Endothelial cell of umbilical vein (primary cell): Measurements from ENCODE around the gene PLEKHG3.

ENCODE experiments used
- EZH2 ChIP-seq: IDR thresholded peaks from 2 replicates; pipeline ENCODE4 v1.6.1; 2012; ENCODE audit warnings: borderline replicate concordance, low read depth, mild to moderate bottlenecking, moderate library complexity, low read length, inconsistent platforms; ENCODE audit not compliant: severe bottlenecking
- FOS ChIP-seq: IDR thresholded peaks from 2 replicates; pipeline ENCODE4 v1.6.1; 2011; ENCODE audit warnings: mild to moderate bottlenecking, low read length, moderate library complexity, borderline replicate concordance; ENCODE audit not compliant: insufficient read depth
- POLR2AphosphoS5 ChIP-seq: IDR thresholded peaks from 2 replicates; pipeline ENCODE4 v1.6.1; 2012; ENCODE audit warnings: low read depth, mild to moderate bottlenecking, control low read depth, low read length, moderate library complexity; ENCODE audit not compliant: insufficient read depth
- TF ChIP-seq, protein P1 (sequence below), 2 donors: IDR thresholded peaks; 1 replicate in 1 of 2; 2 replicates in 1 of 2; pipeline ENCODE4 v1.5.1; 2011; ENCODE audit warnings: low read length in 2 of 2, mild to moderate bottlenecking in 2 of 2, moderate library complexity in 2 of 2, control low read depth in 1 of 2, inconsistent platforms in 1 of 2, low read depth in 1 of 2; ENCODE audit not compliant: insufficient read depth in 1 of 2; ENCODE audit errors: extremely low read depth in 1 of 2
- TF ChIP-seq, protein P2 (sequence below): IDR thresholded peaks from 2 replicates; pipeline ENCODE4 v1.6.1; 2011; ENCODE audit not compliant: insufficient read depth, insufficient read length

DNA sequence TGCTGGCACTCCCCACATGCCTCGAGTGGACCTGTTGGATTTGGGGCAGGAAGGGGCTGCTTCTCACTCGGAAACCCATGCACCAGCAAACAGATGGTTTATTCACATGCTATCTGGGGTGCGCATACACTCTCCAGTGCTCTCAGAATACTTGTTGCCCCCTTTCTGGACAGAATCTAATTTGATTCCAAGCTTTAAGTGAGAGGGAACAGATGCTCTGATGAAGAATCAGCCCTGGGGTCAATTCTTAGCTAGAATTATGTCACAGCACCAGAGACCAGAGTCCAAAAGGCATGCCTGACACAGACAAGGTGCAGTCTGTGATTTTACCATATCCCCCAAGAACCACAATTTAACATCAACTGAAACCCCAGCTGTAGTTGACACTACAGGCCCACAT, 91.7 kb downstream of the PLEKHG3 start:
- TF ChIP-seq, protein P1, sequence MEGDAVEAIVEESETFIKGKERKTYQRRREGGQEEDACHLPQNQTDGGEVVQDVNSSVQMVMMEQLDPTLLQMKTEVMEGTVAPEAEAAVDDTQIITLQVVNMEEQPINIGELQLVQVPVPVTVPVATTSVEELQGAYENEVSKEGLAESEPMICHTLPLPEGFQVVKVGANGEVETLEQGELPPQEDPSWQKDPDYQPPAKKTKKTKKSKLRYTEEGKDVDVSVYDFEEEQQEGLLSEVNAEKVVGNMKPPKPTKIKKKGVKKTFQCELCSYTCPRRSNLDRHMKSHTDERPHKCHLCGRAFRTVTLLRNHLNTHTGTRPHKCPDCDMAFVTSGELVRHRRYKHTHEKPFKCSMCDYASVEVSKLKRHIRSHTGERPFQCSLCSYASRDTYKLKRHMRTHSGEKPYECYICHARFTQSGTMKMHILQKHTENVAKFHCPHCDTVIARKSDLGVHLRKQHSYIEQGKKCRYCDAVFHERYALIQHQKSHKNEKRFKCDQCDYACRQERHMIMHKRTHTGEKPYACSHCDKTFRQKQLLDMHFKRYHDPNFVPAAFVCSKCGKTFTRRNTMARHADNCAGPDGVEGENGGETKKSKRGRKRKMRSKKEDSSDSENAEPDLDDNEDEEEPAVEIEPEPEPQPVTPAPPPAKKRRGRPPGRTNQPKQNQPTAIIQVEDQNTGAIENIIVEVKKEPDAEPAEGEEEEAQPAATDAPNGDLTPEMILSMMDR (IDR thresholded peaks at IDR 0.05; ENCODE audit: extremely low read depth in 1 of 2, insufficient read depth in 1 of 2, low read depth in 1 of 2, low read length in 2 of 2): no peak
- TF ChIP-seq EZH2 (no peak), POLR2AphosphoS5 (no peak), FOS (no peak)
- TF ChIP-seq, protein P2, sequence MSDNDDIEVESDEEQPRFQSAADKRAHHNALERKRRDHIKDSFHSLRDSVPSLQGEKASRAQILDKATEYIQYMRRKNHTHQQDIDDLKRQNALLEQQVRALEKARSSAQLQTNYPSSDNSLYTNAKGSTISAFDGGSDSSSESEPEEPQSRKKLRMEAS: no peak
